PC-3 (cell line): ENCODE results near the gene SLC41A3. TPM values are rescaled to one million over a fixed set of nuclear protein-coding genes. Genes with fewer than 3 reads are reported as not detected.

Experiments used
- ATAC-seq: fragments of 200-7000 bp; cut with Tn5 transposase; 2 replicates; pipeline ENCODE4 v1.9.1; 2020; ENCODE audit warnings: mild to moderate bottlenecking, moderate library complexity
- BruUV-seq: library from RNA; stranded (reverse); fragments of 400-500 nt; replicated peaks from 2 replicates; lab custom pipeline; 2021; lab: Mats Ljungman, UMichigan
- CTCF ChIA-PET: fragments of 300-600 bp; sonication (Branson Sonifier 250); formaldehyde crosslinking; loops from one replicate; lab custom pipeline; 2022; ENCODE audit warnings: antibody characterized with exemption; lab: Charles Lee
- POLR2A ChIA-PET: fragments of 300-600 bp; sonication (Branson Sonifier 250); formaldehyde crosslinking; loops from one replicate; lab custom pipeline; 2022; ENCODE audit warnings: antibody characterized with exemption; ENCODE audit not compliant: unreplicated experiment; lab: Charles Lee
- DNase-seq: peaks from one replicate; pipeline ENCODE4 v3.0.0-alpha.2; 2015
- H2AFZ ChIP-seq: fragments of 300-600 bp; sonication (generic); 2 replicates; pipeline ENCODE4 v1.6.0; 2016; ENCODE audit warnings: antibody characterized with exemption, low read length
- H3F3A ChIP-seq: fragments of 300-600 bp; sonication (generic); one replicate; pipeline ENCODE4 v1.6.0; 2017; ENCODE audit warnings: antibody characterized with exemption, low read length, control low read depth, mild to moderate bottlenecking; ENCODE audit not compliant: unreplicated experiment
- H3K27ac ChIP-seq: fragments of 300-600 bp; sonication (generic); 2 replicates; pipeline ENCODE4 v1.5.1; 2016; ENCODE audit warnings: mild to moderate bottlenecking, low read length
- H3K27me3 ChIP-seq: fragments of 300-600 bp; sonication (generic); 2 replicates; pipeline ENCODE4 v1.6.1; 2016; ENCODE audit warnings: low read length, mixed read lengths
- H3K36me3 ChIP-seq: fragments of 300-600 bp; sonication (generic); 2 replicates; pipeline ENCODE4 v1.6.1; 2016; ENCODE audit warnings: low read depth, mixed run types, low read length, mixed read lengths
- H3K4me1 ChIP-seq: fragments of 300-600 bp; sonication (generic); 2 replicates; pipeline ENCODE4 v1.5.1; 2016; ENCODE audit warnings: low read length; ENCODE audit not compliant: insufficient read depth
- H3K4me2 ChIP-seq: fragments of 300-600 bp; sonication (generic); 2 replicates; pipeline ENCODE4 v1.6.0; 2016; ENCODE audit warnings: low read length
- H3K4me3 ChIP-seq: fragments of 300-600 bp; sonication (generic); 2 replicates; pipeline ENCODE4 v1.5.1; 2016; ENCODE audit warnings: mild to moderate bottlenecking, low read length, mixed read lengths
- H3K79me2 ChIP-seq: fragments of 300-600 bp; sonication (generic); 2 replicates; pipeline ENCODE4 v1.6.1; 2017; ENCODE audit warnings: low read length, mixed read lengths
- H3K9ac ChIP-seq: fragments of 300-600 bp; sonication (generic); 2 replicates; pipeline ENCODE4 v1.6.0; 2016; ENCODE audit warnings: mild to moderate bottlenecking, low read length
- H3K9me2 ChIP-seq: fragments of 300-600 bp; sonication (generic); replicated peaks from 2 replicates; pipeline ENCODE4 v1.6.1; 2016; ENCODE audit warnings: mixed run types, low read length, mixed read lengths
- H3K9me3 ChIP-seq: fragments of 300-600 bp; sonication (generic); 2 replicates; pipeline ENCODE4 v1.6.1; 2016; ENCODE audit warnings: low read length, mixed read lengths
- H4K20me1 ChIP-seq: fragments of 300-600 bp; sonication (generic); 2 replicates; pipeline ENCODE4 v1.6.1; 2016; ENCODE audit warnings: low read length, mixed read lengths
- CTCF ChIP-seq: fragments of 300-600 bp; sonication (generic); conservative IDR thresholded peaks from 2 replicates; pipeline ENCODE4 v1.5.1; 2017; ENCODE audit warnings: antibody characterized with exemption, low read depth, mild to moderate bottlenecking, low read length
- EZH2 ChIP-seq: fragments of 300-600 bp; sonication (generic); IDR thresholded peaks from one replicate; pipeline ENCODE4 v1.6.1; 2017; ENCODE audit warnings: antibody characterized with exemption, mild to moderate bottlenecking, low read length; ENCODE audit not compliant: unreplicated experiment
- EZH2phosphoT487 ChIP-seq: fragments of 300-600 bp; sonication (generic); IDR thresholded peaks from 2 replicates; pipeline ENCODE4 v1.6.1; 2018; ENCODE audit warnings: mild to moderate bottlenecking, antibody characterized with exemption, low read length, borderline replicate concordance
- intact Hi-C: fragments of 100-400 bp; cut with micrococcal nuclease; formaldehyde crosslinking; loops from 2 replicates; pipeline ENCODE4 v1.9.0; 2023
- total RNA-seq: library from RNA; depleted of rRNA; stranded (reverse); fragments of >200 nt; gene quantifications from 2 replicates; pipeline ENCODE4 v1.2.3, GENCODE V29; 2014

SLC41A3 gene
- total RNA-seq, 1 experiment from 2014 or later: 29.8 TPM

GRCh38 chr3:126030455-126030854 is 53.5 kb downstream of the SLC41A3 start:
- no peak for ATAC-seq
- intact Hi-C loops: no loop called here
- CTCF ChIA-PET: no interaction called here

GRCh38 chr3:126029241-126029640 is 54.7 kb downstream of the SLC41A3 start:
- Histone ChIP-seq H3K9ac (no peak overlapping the region), H3K27me3 (no peaks in the 10 kb centered on the region), H3F3A (no peaks in the 10 kb centered on the region), H3K4me1 (no peaks in the 10 kb centered on the region), H3K4me2 (no peak overlapping the region), H3K4me3 (no peak overlapping the region), H3K79me2 (no peaks in the 10 kb centered on the region), H3K27ac (no peak overlapping the region), H3K9me3 (no peaks in the 10 kb centered on the region), H3K9me2 (no peaks in the 10 kb centered on the region), H4K20me1 (no peaks in the 10 kb centered on the region), H2AFZ (no peak overlapping the region), H3K36me3 (peaks cover 6% of the 10 kb centered on the region; the same call in 1 of the 2 replicates)
- no peak for TF ChIP-seq EZH2phosphoT487
- intact Hi-C loops: no loop called here
- BruUV-seq: no TSS peak
- ChIA-PET POLR2A (no interaction called here), CTCF (no interaction called here)
- ATAC-seq: no peak
- no peak for DNase-seq

More at GRCh38 chr3:126030455-126030854, 53.5 kb downstream of the SLC41A3 start:
- Histone ChIP-seq H3K4me1 (no peaks in the 10 kb centered on the region), H4K20me1 (no peaks in the 10 kb centered on the region), H3K79me2 (no peaks in the 10 kb centered on the region), H3K9ac (no peak overlapping the region), H3K9me2 (no peaks in the 10 kb centered on the region), H3K27me3 (no peaks in the 10 kb centered on the region), H3K27ac (no peak overlapping the region), H3K9me3 (no peaks in the 10 kb centered on the region), H3K4me2 (no peak overlapping the region), H3K4me3 (no peak overlapping the region), H3K36me3 (peaks cover 6% of the 10 kb centered on the region; the same call in 1 of the 2 replicates), H3F3A (no peaks in the 10 kb centered on the region), H2AFZ (no peak overlapping the region)
- no TSS peak for BruUV-seq
- TF ChIP-seq CTCF (no peak), EZH2 (no peak), EZH2phosphoT487 (no peak)
- POLR2A ChIA-PET: no interaction called here
- no peak for DNase-seq

DNA sequence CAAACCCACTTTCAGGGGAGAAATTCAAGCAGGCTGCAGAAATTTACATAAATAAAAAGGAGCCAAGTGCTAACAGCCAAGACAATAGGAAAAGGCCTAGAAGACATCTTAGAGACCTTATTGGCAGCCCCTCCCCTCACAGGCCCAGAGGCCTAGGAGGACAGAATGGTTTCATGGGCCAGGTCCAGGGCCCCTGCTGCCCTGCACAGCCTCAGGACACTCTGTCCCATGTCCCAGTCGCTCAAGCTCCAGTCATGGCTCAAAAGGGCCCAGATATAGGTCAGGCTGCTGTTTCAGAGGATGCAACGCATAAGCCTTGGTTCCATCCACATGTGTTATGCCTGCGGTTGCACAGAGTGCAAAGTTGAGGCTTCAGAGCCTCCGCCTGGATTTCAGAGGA is 55.8 kb downstream of the SLC41A3 start:
- Histone ChIP-seq H3K4me1 (no peaks in the 10 kb centered on the region), H3K79me2 (no peaks in the 10 kb centered on the region), H3K9me3 (no peaks in the 10 kb centered on the region), H3K27me3 (no peaks in the 10 kb centered on the region), H3K9ac (no peak overlapping the region), H3K4me2 (no peak overlapping the region), H3K9me2 (no peaks in the 10 kb centered on the region), H3K27ac (no peak overlapping the region), H3K4me3 (no peak overlapping the region), H2AFZ (no peak overlapping the region), H4K20me1 (no peaks in the 10 kb centered on the region), H3F3A (no peaks in the 10 kb centered on the region), H3K36me3 (peaks cover 6% of the 10 kb centered on the region; the same call in 1 of the 2 replicates)
- ChIA-PET CTCF (no interaction called here), POLR2A (no interaction called here)
- intact Hi-C loops: no loop called here
- no peak for DNase-seq
- BruUV-seq: no TSS peak
- TF ChIP-seq CTCF: no peak
- no peak for TF ChIP-seq EZH2
- TF ChIP-seq EZH2phosphoT487: no peak
- no peak for ATAC-seq
